Activated T-cell treated with anti-CD3 and anti-CD28 coated beads, Interleukin-2, amount 50 U/mL, for 24 hours (primary cell): ENCODE measurements around the gene MACC1.

Source experiments
- DNase-seq: peaks from one replicate; pipeline ENCODE4 v3.0.0-alpha.2; 2020
- H3K27ac Mint-ChIP-seq: 2 replicates; pipeline ENCODE4 v1.8.0; 2020; ENCODE audit warnings: mild to moderate bottlenecking, mixed read lengths
- H3K27me3 Mint-ChIP-seq: 2 replicates; pipeline ENCODE4 v1.8.0; 2020; ENCODE audit warnings: mixed read lengths
- H3K36me3 Mint-ChIP-seq: 2 replicates; pipeline ENCODE4 v1.8.0; 2020; ENCODE audit warnings: low read depth, mixed read lengths
- H3K4me1 Mint-ChIP-seq: 2 replicates; pipeline ENCODE4 v1.8.0; 2020; ENCODE audit warnings: low read depth, mixed read lengths
- H3K4me3 Mint-ChIP-seq: 2 replicates; pipeline ENCODE4 v1.8.0; 2020; ENCODE audit warnings: mild to moderate bottlenecking, moderate library complexity, mixed read lengths
- H3K9me3 Mint-ChIP-seq: 2 replicates; pipeline ENCODE4 v1.8.0; 2020; ENCODE audit warnings: mixed read lengths

MACC1 gene

DNA sequence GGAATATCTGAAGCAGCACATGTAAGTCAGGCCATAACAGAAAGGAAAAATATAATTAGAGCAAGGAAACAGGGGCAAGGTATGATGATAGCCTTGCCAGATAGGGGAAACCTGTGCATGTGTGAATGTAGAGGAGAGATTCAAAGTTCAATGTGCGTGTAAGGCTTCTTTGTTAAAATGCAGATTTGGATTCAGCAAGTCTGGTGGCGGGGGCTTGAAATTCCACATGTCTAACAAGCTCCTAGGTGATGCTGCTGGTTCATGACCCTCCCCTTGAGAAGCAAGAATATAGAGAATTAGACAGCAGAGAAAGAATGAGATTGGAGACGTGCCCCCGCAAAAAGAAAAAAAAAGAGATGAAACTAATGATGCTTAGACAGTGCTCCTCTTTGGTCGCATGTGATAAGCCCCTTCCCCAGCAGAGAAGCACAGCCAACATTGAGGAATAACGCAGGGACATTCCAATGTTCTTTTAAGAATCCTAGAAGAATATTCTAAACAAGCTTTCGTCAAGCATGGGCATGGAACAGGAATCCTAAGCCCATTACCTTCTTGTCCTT is 21.1 kb upstream of the MACC1 start:
- Mint-ChIP-seq H3K4me3 (no peak overlapping the region), H3K4me1 (peaks cover 13% of the 10 kb centered on the region), H3K27me3 (peaks cover 15% of the 10 kb centered on the region), H3K9me3 (peaks cover 3% of the 10 kb centered on the region), H3K36me3 (no peaks in the 10 kb centered on the region), H3K27ac (no peak overlapping the region)
- DNase-seq, result no peak

DNA sequence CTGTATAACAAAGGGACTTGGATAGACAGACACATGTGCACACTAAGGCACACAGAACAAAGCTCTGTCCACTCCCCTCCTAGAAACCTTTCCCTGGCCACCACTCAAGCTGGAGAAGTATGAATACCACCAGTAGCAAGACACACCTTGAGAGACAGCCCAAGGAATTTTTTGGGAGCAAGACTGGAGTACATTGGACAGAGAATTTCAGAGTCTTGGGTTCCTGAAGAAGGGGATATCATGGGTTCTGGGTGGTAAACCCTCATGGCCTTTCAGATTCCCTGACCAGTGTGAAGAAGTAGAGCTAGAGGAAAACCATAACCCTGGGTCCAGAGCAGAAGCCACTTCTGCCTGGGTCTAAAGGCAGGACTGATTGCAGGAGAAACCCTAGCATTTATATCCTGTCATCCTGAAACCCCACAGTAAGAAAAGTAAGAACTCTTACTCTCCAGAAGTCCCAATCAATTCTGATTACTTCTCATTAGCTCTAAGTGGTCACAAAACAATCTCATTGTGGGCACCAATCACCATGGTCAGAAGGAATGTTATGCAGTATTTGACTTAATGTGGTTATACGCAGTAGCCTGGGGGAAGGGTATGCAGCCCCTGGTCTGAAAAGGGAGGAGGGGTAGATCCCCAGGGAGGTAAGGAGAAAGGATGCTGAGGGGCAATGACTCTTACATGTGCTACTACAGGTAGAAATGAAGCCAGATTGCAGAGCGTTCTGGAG is 20.4 kb upstream of the MACC1 start:
- Mint-ChIP-seq H3K27ac (no peak overlapping the region), H3K4me3 (no peak overlapping the region), H3K9me3 (peaks cover 3% of the 10 kb centered on the region), H3K4me1 (peaks cover 13% of the 10 kb centered on the region), H3K27me3 (peaks cover 15% of the 10 kb centered on the region), H3K36me3 (no peaks in the 10 kb centered on the region)
- no peak for DNase-seq

DNA sequence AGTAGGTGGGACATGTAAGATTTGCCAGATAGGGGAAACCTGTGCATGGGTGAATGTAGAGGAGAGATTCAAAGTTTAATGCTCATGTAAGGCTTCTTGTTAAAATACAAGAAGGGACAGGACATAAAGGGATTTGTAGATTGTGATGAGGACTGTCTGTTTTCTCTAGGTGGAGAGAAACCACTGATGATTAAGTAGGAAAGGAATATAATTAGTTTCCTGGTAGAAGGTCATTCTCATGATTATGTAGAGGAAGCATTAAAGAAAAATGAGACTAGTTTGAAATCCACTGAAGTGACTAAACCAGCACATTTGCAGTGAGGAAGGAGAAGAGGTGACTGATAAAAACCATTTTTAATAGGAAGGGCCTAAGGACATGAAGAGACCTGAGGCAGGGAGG is 19.6 kb upstream of the MACC1 start:
- peaks cover 3% of the 10 kb centered on the region for H3K9me3 Mint-ChIP-seq
- DNase-seq, result no peak
- peaks cover 13% of the 10 kb centered on the region for H3K27me3 Mint-ChIP-seq
- no peaks in the 10 kb centered on the region for H3K36me3 Mint-ChIP-seq
- H3K27ac Mint-ChIP-seq, result no peak overlapping the region
- H3K4me3 Mint-ChIP-seq, result no peak overlapping the region
- peaks cover 13% of the 10 kb centered on the region for H3K4me1 Mint-ChIP-seq

DNA sequence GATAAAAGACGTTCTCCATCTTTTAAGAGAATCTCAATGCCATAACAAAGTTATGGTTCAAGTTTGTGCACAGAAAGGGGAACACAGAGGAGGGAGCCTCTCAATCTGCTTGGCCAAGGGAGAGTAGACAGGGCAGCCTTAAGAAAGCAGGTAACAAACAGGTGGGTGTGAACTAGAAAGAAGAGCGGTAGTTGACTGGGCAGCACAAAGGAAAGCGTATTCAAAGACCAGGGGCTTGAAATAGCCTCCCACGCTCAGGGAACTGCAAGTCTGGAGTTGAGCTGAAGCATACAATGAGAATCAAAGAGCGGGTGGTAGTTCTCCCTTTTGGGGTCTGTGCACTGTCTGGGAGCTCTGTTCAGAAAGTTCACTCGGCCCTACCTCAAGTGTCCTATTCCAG is 18.9 kb upstream of the MACC1 start:
- no peak for DNase-seq
- Mint-ChIP-seq H3K4me3 (no peak overlapping the region), H3K9me3 (peaks cover 3% of the 10 kb centered on the region), H3K4me1 (peaks cover 13% of the 10 kb centered on the region), H3K27ac (no peak overlapping the region), H3K36me3 (no peaks in the 10 kb centered on the region), H3K27me3 (peaks cover 11% of the 10 kb centered on the region)

DNA sequence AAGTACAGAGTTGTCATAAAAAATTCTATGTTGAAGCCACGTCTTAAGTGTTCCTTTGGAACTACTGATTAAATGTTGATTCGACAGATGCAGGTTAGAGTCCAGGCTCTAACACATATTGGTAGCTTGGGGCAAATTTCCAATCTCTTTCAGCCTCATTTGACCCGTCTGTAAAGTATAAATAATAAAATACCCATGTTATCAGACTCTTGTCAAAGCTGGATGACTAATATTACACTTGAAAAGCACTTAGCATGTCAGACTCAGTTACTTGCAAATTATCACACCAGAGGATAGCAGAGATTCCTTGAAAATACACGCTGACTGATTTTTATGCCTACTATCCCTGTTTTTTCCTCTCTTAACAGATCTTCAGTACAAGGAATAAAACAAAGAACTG is 18.1 kb upstream of the MACC1 start:
- Mint-ChIP-seq H3K27me3 (peaks cover 11% of the 10 kb centered on the region), H3K4me3 (no peak overlapping the region), H3K9me3 (peaks cover 3% of the 10 kb centered on the region), H3K27ac (no peak overlapping the region), H3K4me1 (peaks cover 13% of the 10 kb centered on the region), H3K36me3 (no peaks in the 10 kb centered on the region)
- no peak for DNase-seq

DNA sequence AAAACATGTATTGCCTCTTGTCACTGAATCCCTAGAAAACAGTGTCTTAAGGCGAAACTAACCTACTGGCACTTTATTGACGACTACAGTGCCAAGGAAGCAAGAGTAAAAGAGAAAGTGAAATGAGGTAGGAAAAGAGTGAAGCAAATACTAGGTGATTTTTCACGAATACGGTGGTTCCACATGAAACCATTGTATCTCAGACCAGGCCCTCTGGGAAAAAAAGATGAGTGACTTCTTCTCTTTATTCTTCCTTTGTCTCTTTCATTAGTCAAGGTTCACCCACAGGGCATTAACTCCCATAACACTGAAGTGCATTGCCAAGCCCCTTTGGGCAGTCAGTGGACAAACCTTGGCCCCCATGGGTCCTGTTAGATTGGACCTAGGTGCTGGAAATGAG is 16.2 kb upstream of the MACC1 start:
- Mint-ChIP-seq H3K9me3 (no peaks in the 10 kb centered on the region), H3K36me3 (no peaks in the 10 kb centered on the region), H3K4me3 (no peak overlapping the region), H3K4me1 (peaks cover 2% of the 10 kb centered on the region), H3K27me3 (peaks cover 11% of the 10 kb centered on the region), H3K27ac (no peak overlapping the region)
- DNase-seq, result no peak

DNA sequence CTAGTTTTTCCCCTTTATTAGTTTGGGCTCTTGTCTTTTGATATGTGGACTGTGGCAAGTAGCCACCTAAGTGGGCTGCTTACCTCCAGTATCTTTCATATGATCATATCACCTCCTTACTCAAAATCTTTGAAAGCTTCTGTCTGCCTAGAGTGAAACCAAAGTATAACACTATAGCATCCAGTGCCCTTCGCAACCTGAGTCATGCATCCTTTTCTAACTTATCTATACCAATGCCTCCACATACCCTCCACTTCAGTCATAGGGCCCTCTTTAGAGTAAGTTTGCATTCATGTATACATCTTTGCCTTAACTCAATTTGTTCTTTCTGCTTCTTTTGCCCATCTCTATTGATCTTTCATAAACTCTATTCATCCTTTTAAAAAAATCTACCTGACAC is 15.7 kb upstream of the MACC1 start:
- Mint-ChIP-seq H3K9me3 (no peaks in the 10 kb centered on the region), H3K4me1 (no peaks in the 10 kb centered on the region), H3K27ac (no peak overlapping the region), H3K36me3 (no peaks in the 10 kb centered on the region), H3K4me3 (no peak overlapping the region), H3K27me3 (peaks cover 11% of the 10 kb centered on the region)
- DNase-seq, result no peak

DNA sequence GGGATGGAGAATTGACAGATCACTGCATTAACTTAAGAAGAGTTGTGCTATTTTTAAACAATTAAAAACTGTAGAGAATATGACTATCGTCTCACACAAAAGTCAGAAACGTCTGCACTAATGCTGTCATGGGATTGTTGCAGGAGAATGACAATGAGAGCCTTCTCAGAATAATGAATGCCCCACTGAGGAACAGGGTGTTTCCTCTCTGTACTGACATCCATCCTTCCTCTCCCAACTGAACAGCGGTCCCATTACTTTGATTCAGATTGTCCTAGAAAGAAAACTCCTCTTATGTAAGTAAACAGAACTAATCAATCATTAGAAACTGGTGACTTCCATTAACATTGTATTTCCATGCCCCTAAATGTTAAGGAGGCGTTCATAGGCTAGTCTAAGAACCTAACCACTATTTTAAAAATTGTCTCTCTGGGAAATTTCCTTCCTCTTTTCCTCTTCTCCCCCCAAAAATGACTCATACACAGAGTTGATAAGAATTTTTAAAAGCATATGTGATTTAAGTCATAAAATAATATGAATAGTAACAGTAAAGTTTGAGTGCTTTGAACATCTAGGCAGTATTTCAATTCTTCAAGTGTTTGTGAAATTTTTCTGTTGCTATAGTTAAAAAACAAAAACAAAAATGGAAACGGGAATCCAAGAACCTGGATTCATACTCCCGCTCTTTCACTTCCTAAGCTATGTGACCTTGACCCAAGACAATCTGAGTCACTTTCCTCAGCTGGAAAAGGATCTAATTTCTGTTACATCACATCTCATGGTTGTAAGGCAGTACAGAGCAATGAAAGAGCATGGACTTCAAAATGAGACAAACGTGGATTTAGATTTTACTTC is 12.7 kb upstream of the MACC1 start:
- Mint-ChIP-seq H3K27me3 (no peaks in the 10 kb centered on the region), H3K4me3 (no peak overlapping the region), H3K27ac (no peak overlapping the region), H3K9me3 (no peaks in the 10 kb centered on the region), H3K4me1 (no peaks in the 10 kb centered on the region), H3K36me3 (no peaks in the 10 kb centered on the region)
- DNase-seq, result no peak

DNA sequence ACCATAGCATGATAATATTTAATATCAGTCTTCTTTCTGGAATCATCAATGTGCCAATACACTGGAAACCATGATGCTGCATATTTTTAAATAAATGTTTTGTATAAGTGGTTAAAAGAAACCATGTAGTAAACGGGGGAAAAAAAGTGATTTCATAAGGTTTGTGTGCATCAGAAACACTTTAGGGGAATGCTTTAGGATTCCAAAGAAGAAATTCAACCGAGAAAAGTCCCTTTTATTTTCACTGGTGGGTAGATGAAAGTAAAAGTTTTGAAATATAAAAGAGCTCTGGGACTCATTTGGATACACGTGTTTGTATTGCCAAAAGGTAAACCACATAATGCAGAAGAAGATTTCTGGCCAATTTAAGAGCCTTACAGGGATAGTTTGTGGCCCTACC is 11.9 kb upstream of the MACC1 start:
- no peak overlapping the region for H3K4me3 Mint-ChIP-seq
- no peaks in the 10 kb centered on the region for H3K9me3 Mint-ChIP-seq
- DNase-seq, result no peak
- no peaks in the 10 kb centered on the region for H3K36me3 Mint-ChIP-seq
- no peaks in the 10 kb centered on the region for H3K4me1 Mint-ChIP-seq
- H3K27me3 Mint-ChIP-seq, result no peaks in the 10 kb centered on the region
- no peak overlapping the region for H3K27ac Mint-ChIP-seq

DNA sequence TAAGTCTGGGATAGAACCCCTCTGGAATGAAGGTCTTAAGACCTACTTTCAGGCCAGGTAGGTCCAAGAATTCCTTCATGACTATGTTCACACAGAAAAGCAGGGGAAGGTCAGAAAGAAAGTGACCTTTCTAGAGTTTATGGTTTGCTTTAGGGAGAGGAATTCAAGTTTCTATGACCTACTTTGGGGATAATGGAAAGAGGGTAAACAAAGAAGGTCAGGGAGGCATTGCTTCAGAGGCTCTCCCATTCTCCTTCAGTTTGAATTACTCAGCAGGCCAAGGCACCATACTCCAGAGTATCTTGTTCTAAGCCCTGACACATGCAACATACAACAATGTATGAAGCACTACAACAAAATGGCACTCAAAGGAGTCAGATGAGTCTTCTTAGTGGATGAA is 11.5 kb upstream of the MACC1 start:
- no peak for DNase-seq
- Mint-ChIP-seq H3K4me1 (no peaks in the 10 kb centered on the region), H3K27me3 (no peaks in the 10 kb centered on the region), H3K9me3 (no peaks in the 10 kb centered on the region), H3K36me3 (no peaks in the 10 kb centered on the region), H3K27ac (no peak overlapping the region), H3K4me3 (no peak overlapping the region)

DNA sequence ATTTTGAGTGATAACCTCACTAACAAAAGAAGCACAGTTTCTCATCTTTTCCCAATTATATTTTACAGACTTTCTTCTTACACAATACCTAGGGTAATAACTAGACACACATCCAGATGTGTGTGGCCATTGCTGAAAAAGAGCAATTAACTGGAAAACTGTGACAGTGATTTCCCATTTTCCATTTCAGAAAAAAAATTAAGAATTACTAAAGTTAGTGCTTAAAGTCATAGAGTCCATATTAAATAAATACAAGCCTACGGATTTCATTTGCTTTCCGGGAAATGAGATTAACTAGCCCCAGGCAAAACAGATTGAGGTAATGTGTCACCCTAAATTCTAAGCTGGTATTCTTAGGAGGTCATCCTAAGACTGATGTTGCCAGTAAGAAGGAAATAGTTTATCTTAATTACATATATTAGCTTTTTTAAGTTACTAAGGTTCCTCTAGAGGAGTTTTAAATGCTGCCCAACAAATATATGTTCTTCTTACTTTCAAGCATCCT is 10.2 kb upstream of the MACC1 start:
- H3K9me3 Mint-ChIP-seq, result no peaks in the 10 kb centered on the region
- no peaks in the 10 kb centered on the region for H3K27me3 Mint-ChIP-seq
- no peaks in the 10 kb centered on the region for H3K4me1 Mint-ChIP-seq
- no peak for DNase-seq
- no peak overlapping the region for H3K27ac Mint-ChIP-seq
- H3K36me3 Mint-ChIP-seq, result no peaks in the 10 kb centered on the region
- no peak overlapping the region for H3K4me3 Mint-ChIP-seq

DNA sequence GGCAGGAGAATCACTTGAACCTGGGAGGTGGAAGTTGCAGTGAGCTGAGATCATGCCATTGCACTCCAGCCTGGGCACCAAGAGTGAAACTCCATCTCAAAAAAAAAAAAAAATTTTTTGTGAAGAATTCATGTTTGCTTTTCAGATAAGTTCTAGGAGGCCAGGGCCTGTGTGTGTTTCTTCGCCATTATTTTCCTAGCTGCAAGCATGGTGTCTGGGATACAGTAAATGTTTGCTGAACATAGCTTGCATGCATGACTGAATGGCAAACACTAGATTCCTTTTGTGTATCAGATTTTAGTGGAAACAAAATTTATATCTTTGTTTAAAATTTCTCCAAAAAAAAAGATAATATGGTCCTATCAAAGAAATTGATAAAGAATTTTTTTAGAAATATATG is 9.7 kb upstream of the MACC1 start:
- no peak for DNase-seq
- no peak overlapping the region for H3K27ac Mint-ChIP-seq
- H3K4me3 Mint-ChIP-seq, result no peak overlapping the region
- H3K4me1 Mint-ChIP-seq, result no peaks in the 10 kb centered on the region
- no peaks in the 10 kb centered on the region for H3K36me3 Mint-ChIP-seq
- H3K9me3 Mint-ChIP-seq, result no peaks in the 10 kb centered on the region
- H3K27me3 Mint-ChIP-seq, result no peaks in the 10 kb centered on the region

DNA sequence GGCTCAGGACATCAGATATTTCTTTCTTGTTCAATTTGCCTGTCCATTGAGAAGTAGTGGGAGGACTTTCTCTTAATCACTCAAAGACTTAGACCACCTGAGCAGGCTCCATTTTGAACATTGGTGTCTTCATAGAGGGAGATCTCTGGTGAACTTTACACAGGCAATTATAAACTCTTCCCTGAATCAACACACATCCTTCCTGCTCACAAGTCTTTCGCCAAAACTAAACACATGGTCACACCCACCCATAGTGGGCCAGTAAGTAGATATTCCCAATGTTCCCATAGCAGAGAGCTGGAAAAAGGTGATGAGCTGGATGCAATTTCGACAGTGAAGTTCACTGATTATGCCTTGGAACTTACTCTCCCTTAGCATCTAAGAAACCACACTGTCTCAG is 8.2 kb upstream of the MACC1 start:
- Mint-ChIP-seq H3K36me3 (no peaks in the 10 kb centered on the region), H3K4me1 (peaks cover 5% of the 10 kb centered on the region), H3K9me3 (no peaks in the 10 kb centered on the region), H3K4me3 (no peak overlapping the region), H3K27me3 (no peaks in the 10 kb centered on the region), H3K27ac (no peak overlapping the region)
- DNase-seq, result no peak

DNA sequence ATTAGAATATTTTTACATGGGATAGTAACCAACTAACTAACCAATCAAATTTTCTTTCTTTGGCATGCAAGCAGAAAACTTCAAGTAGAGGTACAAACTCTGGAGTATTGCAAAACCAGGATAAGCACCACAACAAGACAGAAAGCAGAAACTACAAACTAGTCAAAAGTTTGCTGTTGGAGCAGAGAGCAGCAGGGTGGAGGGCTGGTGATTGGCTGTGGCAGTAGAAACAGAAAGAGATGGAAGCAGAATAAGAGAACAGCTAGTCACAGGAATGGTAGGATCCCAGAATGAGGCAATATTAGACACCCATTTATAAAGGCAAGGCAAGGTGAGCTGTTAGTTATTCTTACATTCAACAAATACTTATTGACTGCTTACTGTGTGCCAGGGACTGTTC is 6.8 kb upstream of the MACC1 start:
- Mint-ChIP-seq H3K9me3 (no peaks in the 10 kb centered on the region), H3K4me1 (peaks cover 5% of the 10 kb centered on the region), H3K36me3 (no peaks in the 10 kb centered on the region), H3K27me3 (no peaks in the 10 kb centered on the region), H3K4me3 (no peak overlapping the region), H3K27ac (no peak overlapping the region)
- no peak for DNase-seq

DNA sequence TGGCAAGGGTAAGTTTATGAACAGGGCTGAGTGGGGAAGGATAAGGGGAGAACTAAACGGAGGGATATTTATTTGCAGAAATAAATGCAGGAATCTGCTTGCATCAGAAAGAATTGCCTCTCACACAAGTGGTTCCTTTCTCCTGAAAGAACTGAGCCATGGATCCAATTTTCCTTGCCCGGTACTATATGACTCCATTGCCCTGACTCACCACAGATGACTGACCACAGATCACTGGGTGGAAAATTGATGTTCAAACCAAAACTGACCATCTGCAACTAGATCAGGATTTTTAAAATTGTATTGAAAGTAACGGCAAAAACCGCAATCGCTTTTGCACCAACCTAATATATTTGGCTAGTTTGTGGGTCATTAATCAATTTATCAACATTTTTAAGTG is 6.2 kb upstream of the MACC1 start:
- no peak for DNase-seq
- H3K4me1 Mint-ChIP-seq, result peaks cover 5% of the 10 kb centered on the region
- H3K9me3 Mint-ChIP-seq, result no peaks in the 10 kb centered on the region

More for the DNA sequence above, 6.2 kb upstream of the MACC1 start:
- H3K27me3 Mint-ChIP-seq, result no peaks in the 10 kb centered on the region
- no peak overlapping the region for H3K27ac Mint-ChIP-seq
- no peak overlapping the region for H3K4me3 Mint-ChIP-seq
- H3K36me3 Mint-ChIP-seq, result no peaks in the 10 kb centered on the region
